ENCODE results near the gene DPYSL5.

The DPYSL5 gene

GRCh38 chr2:26980971-26981370, 133.0 kb downstream of the DPYSL5 start:
- ChIA-PET CTCF (no interaction called here), POLR2A (no interaction called here)
- DNase-seq (ENCODE audit: extremely low spot score) = no peak
- TF ChIP-seq TARDBP (IDR thresholded peaks at IDR 0.05) = no peak
- no peak for TF ChIP-seq HDGF (IDR thresholded peaks at IDR 0.05; ENCODE audit: borderline replicate concordance)
- no peak for TF ChIP-seq SP1 (IDR thresholded peaks at IDR 0.05)
- no peak for TF ChIP-seq SUZ12 (IDR thresholded peaks at IDR 0.05)
- no peak for TF ChIP-seq ELF4 (IDR thresholded peaks at IDR 0.05)
- TF ChIP-seq FOXK2 (IDR thresholded peaks at IDR 0.05) = no peak
- no peak for TF ChIP-seq FOXM1 (IDR thresholded peaks at IDR 0.05; ENCODE audit: borderline replicate concordance)
- no peak for TF ChIP-seq PKNOX1 (IDR thresholded peaks at IDR 0.05)
- no peak for TF ChIP-seq NFRKB (IDR thresholded peaks at IDR 0.05)
- no peak for TF ChIP-seq LEF1 (IDR thresholded peaks at IDR 0.05; ENCODE audit: borderline replicate concordance)
- no peak for TF ChIP-seq FOXA1 (IDR thresholded peaks at IDR 0.05)
- no peak for TF ChIP-seq CTBP1 (IDR thresholded peaks at IDR 0.05; ENCODE audit: borderline replicate concordance)
- TF ChIP-seq ARNT (IDR thresholded peaks at IDR 0.05) = no peak
- TF ChIP-seq L3MBTL2 (conservative IDR thresholded peaks at IDR 0.05) = no peak
- TF ChIP-seq ZNF384 (IDR thresholded peaks at IDR 0.05) = no peak
- TF ChIP-seq BHLHE40 (IDR thresholded peaks at IDR 0.05; ENCODE audit: borderline replicate concordance) = no peak

- ChIA-PET POLR2A (no interaction called here), CTCF (interaction anchor here (0.8 to 1.1 kb wide), 3 partner anchors 20 to 136 kb away, joined by 3 to 8 read pairs (median 5); no protein-coding TSS in a partner anchor)
- TF ChIP-seq FOXK2 (IDR thresholded peaks at IDR 0.05) = no peak
- TF ChIP-seq NFRKB (IDR thresholded peaks at IDR 0.05) = no peak
- TF ChIP-seq BHLHE40 (IDR thresholded peaks at IDR 0.05; ENCODE audit: borderline replicate concordance) = no peak
- no peak for TF ChIP-seq PKNOX1 (IDR thresholded peaks at IDR 0.05)
- TF ChIP-seq L3MBTL2 (conservative IDR thresholded peaks at IDR 0.05) = no peak
- TF ChIP-seq ELF4 (IDR thresholded peaks at IDR 0.05) = no peak
- TF ChIP-seq TARDBP (IDR thresholded peaks at IDR 0.05) = no peak
- no peak for TF ChIP-seq FOXM1 (IDR thresholded peaks at IDR 0.05; ENCODE audit: borderline replicate concordance)
- TF ChIP-seq FOXA1 (IDR thresholded peaks at IDR 0.05) = no peak
- no peak for TF ChIP-seq LEF1 (IDR thresholded peaks at IDR 0.05; ENCODE audit: borderline replicate concordance)
- TF ChIP-seq ARNT (IDR thresholded peaks at IDR 0.05) = no peak
- peak; percentile 62 for DNase-seq (ENCODE audit: extremely low spot score)
Observed at GRCh38 chr2:26982102-26982742, 134.3 kb downstream of the DPYSL5 start.

GRCh38 chr2:26983746-26984145, 135.8 kb downstream of the DPYSL5 start:
- no peak for DNase-seq (ENCODE audit: extremely low spot score)
- ChIA-PET CTCF (no interaction called here), POLR2A (no interaction called here)
- TF ChIP-seq FOXA1 (IDR thresholded peaks at IDR 0.05) (no peak), ZNF384 (IDR thresholded peaks at IDR 0.05) (no peak)

GRCh38 chr2:26985807-26986206, 137.9 kb downstream of the DPYSL5 start:
- POLR2A ChIA-PET = no interaction called here
- TF ChIP-seq LEF1 (IDR thresholded peaks at IDR 0.05; ENCODE audit: borderline replicate concordance) = no peak
- no peak for TF ChIP-seq NFRKB (IDR thresholded peaks at IDR 0.05)
- TF ChIP-seq ARNT (IDR thresholded peaks at IDR 0.05) = no peak
- TF ChIP-seq ZNF384 (IDR thresholded peaks at IDR 0.05) = no peak
- TF ChIP-seq SUZ12 (IDR thresholded peaks at IDR 0.05) = no peak
- no peak for TF ChIP-seq SP1 (IDR thresholded peaks at IDR 0.05)
- TF ChIP-seq HDGF (IDR thresholded peaks at IDR 0.05; ENCODE audit: borderline replicate concordance) = no peak
- TF ChIP-seq ELF4 (IDR thresholded peaks at IDR 0.05) = no peak
- no peak for TF ChIP-seq BHLHE40 (IDR thresholded peaks at IDR 0.05; ENCODE audit: borderline replicate concordance)
- no peak for TF ChIP-seq PKNOX1 (IDR thresholded peaks at IDR 0.05)
- no peak for TF ChIP-seq CTBP1 (IDR thresholded peaks at IDR 0.05; ENCODE audit: borderline replicate concordance)
- TF ChIP-seq FOXK2 (IDR thresholded peaks at IDR 0.05) = no peak
- TF ChIP-seq TARDBP (IDR thresholded peaks at IDR 0.05) = no peak
- TF ChIP-seq L3MBTL2 (conservative IDR thresholded peaks at IDR 0.05) = no peak
- TF ChIP-seq FOXA1 (IDR thresholded peaks at IDR 0.05) = no peak
- DNase-seq (ENCODE audit: extremely low spot score) = no peak
- CTCF ChIA-PET = no interaction called here

GRCh38 chr2:26986576-26986975, 138.6 kb downstream of the DPYSL5 start:
- DNase-seq (ENCODE audit: extremely low spot score) = no peak
- ChIA-PET CTCF (no interaction called here), POLR2A (no interaction called here)
- no peak for TF ChIP-seq SP1 (IDR thresholded peaks at IDR 0.05)

GRCh38 chr2:26988058-26988860, 140.3 kb downstream of the DPYSL5 start:
- ChIA-PET CTCF (no interaction called here), POLR2A (no interaction called here)
- DNase-seq (ENCODE audit: extremely low spot score) = no peak
- TF ChIP-seq BHLHE40 (IDR thresholded peaks at IDR 0.05; ENCODE audit: borderline replicate concordance) (no peak), NFRKB (IDR thresholded peaks at IDR 0.05) (no peak), LEF1 (IDR thresholded peaks at IDR 0.05; ENCODE audit: borderline replicate concordance) (no peak), FOXA1 (IDR thresholded peaks at IDR 0.05) (no peak), PKNOX1 (IDR thresholded peaks at IDR 0.05) (no peak), FOXK2 (IDR thresholded peaks at IDR 0.05) (no peak), SUZ12 (IDR thresholded peaks at IDR 0.05) (no peak), SP1 (IDR thresholded peaks at IDR 0.05) (no peak), FOXM1 (IDR thresholded peaks at IDR 0.05; ENCODE audit: borderline replicate concordance) (no peak)

Measured in HEK293T (cell line).